Measurements from ENCODE around the gene TWSG1.

The TWSG1 gene

GRCh38 chr18:9323750-9324445 is 10.7 kb upstream of the TWSG1 start:
- no peak overlapping the region for H3K27ac ChIP-seq
- TF ChIP-seq CTCF (conservative IDR thresholded peaks at IDR 0.05) = no peak

GRCh38 chr18:9325716-9326115 is 8.9 kb upstream of the TWSG1 start:
- no peak for TF ChIP-seq CTCF (conservative IDR thresholded peaks at IDR 0.05)
- H3K27ac ChIP-seq = no peak overlapping the region

- peak overlapping the region; percentile 69 for H3K27ac ChIP-seq
- no peak for TF ChIP-seq CTCF (conservative IDR thresholded peaks at IDR 0.05)
Measured at GRCh38 chr18:9328776-9329175, 5.8 kb upstream of the TWSG1 start.

- no peak for TF ChIP-seq CTCF (conservative IDR thresholded peaks at IDR 0.05)
Measured at GRCh38 chr18:9329471-9329870, 5.1 kb upstream of the TWSG1 start.

GRCh38 chr18:9330419-9330818 is 4.2 kb upstream of the TWSG1 start:
- peak overlapping the region; percentile 69 for H3K27ac ChIP-seq
- TF ChIP-seq CTCF (conservative IDR thresholded peaks at IDR 0.05) = no peak

More at GRCh38 chr18:9329471-9329870, 5.1 kb upstream of the TWSG1 start:
- peak overlapping the region; percentile 69 for H3K27ac ChIP-seq

- no peak for TF ChIP-seq CTCF (conservative IDR thresholded peaks at IDR 0.05)
- H3K27ac ChIP-seq = peak overlapping the region; percentile 78
Measured at GRCh38 chr18:9333441-9334328, 888 bp upstream of the TWSG1 start.

GRCh38 chr18:9334973-9335696 is 562 bp downstream of the TWSG1 start:
- TF ChIP-seq CTCF (conservative IDR thresholded peaks at IDR 0.05) = no peak
- peak overlapping the region; percentile 78 for H3K27ac ChIP-seq

Data from VCaP (cell line).